ENCODE results near the gene ZNF625.
"Not testable (repeated sequence)": the region's sequence is repeated elsewhere in the genome, so short reads cannot be mapped to it uniquely, and the experiment has no call there.

DNA sequence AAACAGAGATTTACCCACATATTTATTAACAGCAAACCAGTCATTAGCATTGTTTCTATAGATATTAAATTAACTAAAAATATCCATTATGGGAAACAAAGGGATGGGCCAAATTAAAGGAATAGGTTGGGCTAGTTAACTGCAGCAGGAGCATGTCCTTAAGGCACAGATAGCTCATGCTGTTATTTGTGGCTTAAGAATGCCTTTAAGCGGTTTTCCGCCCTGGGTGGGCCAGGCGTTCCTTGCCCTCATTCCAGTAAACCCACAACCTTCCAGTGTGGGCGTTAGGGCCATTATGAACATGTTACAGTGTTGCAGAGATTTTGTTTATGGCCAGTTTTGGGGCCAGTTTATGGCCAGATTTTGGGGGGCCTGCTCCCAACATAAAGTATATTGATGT lies 52.6 kb downstream of the ZNF625 start:
- TF ChIP-seq, protein P1, sequence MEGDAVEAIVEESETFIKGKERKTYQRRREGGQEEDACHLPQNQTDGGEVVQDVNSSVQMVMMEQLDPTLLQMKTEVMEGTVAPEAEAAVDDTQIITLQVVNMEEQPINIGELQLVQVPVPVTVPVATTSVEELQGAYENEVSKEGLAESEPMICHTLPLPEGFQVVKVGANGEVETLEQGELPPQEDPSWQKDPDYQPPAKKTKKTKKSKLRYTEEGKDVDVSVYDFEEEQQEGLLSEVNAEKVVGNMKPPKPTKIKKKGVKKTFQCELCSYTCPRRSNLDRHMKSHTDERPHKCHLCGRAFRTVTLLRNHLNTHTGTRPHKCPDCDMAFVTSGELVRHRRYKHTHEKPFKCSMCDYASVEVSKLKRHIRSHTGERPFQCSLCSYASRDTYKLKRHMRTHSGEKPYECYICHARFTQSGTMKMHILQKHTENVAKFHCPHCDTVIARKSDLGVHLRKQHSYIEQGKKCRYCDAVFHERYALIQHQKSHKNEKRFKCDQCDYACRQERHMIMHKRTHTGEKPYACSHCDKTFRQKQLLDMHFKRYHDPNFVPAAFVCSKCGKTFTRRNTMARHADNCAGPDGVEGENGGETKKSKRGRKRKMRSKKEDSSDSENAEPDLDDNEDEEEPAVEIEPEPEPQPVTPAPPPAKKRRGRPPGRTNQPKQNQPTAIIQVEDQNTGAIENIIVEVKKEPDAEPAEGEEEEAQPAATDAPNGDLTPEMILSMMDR (IDR thresholded peaks at IDR 0.05; ENCODE audit: poor library complexity) = not testable (repeated sequence)
- not testable (repeated sequence) for TF ChIP-seq EZH2 (IDR thresholded peaks at IDR 0.05; ENCODE audit: borderline replicate concordance); EZH2phosphoT487 (IDR thresholded peaks at IDR 0.05; ENCODE audit: low read depth, severe bottlenecking, unreplicated experiment)

All from hepatocyte (in vitro differentiated cells).